HEK293T (cell line): ENCODE results near the gene HOXC11.

Source experiments
- ARNT ChIP-seq: fragments of 450-650 bp; IDR thresholded peaks from 2 replicates; pipeline ENCODE4 v1.6.1; 2017; ENCODE audit warnings: mild to moderate bottlenecking
- CTBP1 ChIP-seq: fragments of 450-650 bp; IDR thresholded peaks from 2 replicates; pipeline ENCODE4 v1.6.1; 2016; ENCODE audit warnings: borderline replicate concordance
- ELF4 ChIP-seq: fragments of 450-650 bp; IDR thresholded peaks from 2 replicates; pipeline ENCODE4 v1.6.1; 2017; ENCODE audit warnings: antibody characterized with exemption
- FOXA1 ChIP-seq: fragments of 450-650 bp; IDR thresholded peaks from 2 replicates; pipeline ENCODE4 v1.6.1; 2016; ENCODE audit warnings: mild to moderate bottlenecking
- FOXK2 ChIP-seq: fragments of 450-650 bp; IDR thresholded peaks from 2 replicates; pipeline ENCODE4 v1.6.1; 2016; ENCODE audit warnings: mild to moderate bottlenecking
- FOXM1 ChIP-seq: fragments of 450-650 bp; IDR thresholded peaks from 2 replicates; pipeline ENCODE4 v1.6.1; 2017; ENCODE audit warnings: mild to moderate bottlenecking, borderline replicate concordance
- NFRKB ChIP-seq: fragments of 450-650 bp; IDR thresholded peaks from 2 replicates; pipeline ENCODE4 v1.6.1; 2016; ENCODE audit warnings: mild to moderate bottlenecking, moderate library complexity
- SUZ12 ChIP-seq: fragments of 450-650 bp; IDR thresholded peaks from 2 replicates; pipeline ENCODE4 v1.6.1; 2016; ENCODE audit warnings: mild to moderate bottlenecking
- TARDBP ChIP-seq: fragments of 450-650 bp; IDR thresholded peaks from 2 replicates; pipeline ENCODE4 v1.6.1; 2016
- ZNF384 ChIP-seq: fragments of 450-650 bp; IDR thresholded peaks from 2 replicates; pipeline ENCODE4 v1.6.1; 2016

GRCh38 chr12:53924521-53925405 is 48.2 kb upstream of the HOXC11 start:
- TF ChIP-seq ELF4 (no peak), FOXA1 (no peak), ARNT (no peak), FOXK2 (no peak), FOXM1 (no peak), TARDBP (no peak), NFRKB (no peak), ZNF384 (no peak), CTBP1 (no peak), SUZ12 (no peak)
